OCI-LY3 (cell line): ENCODE data around the gene APOBEC3H.

Experiments
- H2AFZ ChIP-seq: fragments of 200-600, 300-600 bp; shearing (Covaris generic); 2 replicates; pipeline ENCODE4 v1.6.0; 2014; ENCODE audit warnings: antibody characterized with exemption, low read depth, low read length
- H3K27ac ChIP-seq: fragments of 200-600, 300-600 bp; sonication (generic); 2 replicates; pipeline ENCODE4 v1.5.1; 2014; ENCODE audit warnings: mild to moderate bottlenecking, low read length, moderate library complexity, mixed read lengths
- H3K27me3 ChIP-seq: fragments of 200-600, 300-600 bp; sonication (generic); 2 replicates; pipeline ENCODE4 v1.6.1; 2014; ENCODE audit warnings: low read depth, low read length, mixed read lengths
- H3K36me3 ChIP-seq: fragments of 200-600, 300-600 bp; sonication (generic); replicated peaks from 2 replicates; pipeline ENCODE3; 2014; ENCODE audit warnings: low read depth, low read length, mixed read lengths
- H3K4me1 ChIP-seq: fragments of 300-600, 200-600 bp; sonication (generic); 2 replicates; pipeline ENCODE4 v1.6.1; 2014; ENCODE audit warnings: low read length, mixed read lengths
- H3K4me2 ChIP-seq: fragments of 200-600, 300-600 bp; sonication (generic); 2 replicates; pipeline ENCODE4 v1.6.1; 2014; ENCODE audit warnings: low read length, mixed read lengths
- H3K4me3 ChIP-seq: fragments of 300-600, 200-600 bp; sonication (generic); 2 replicates; pipeline ENCODE4 v1.5.1; 2014; ENCODE audit warnings: antibody characterized with exemption, mild to moderate bottlenecking, low read length, moderate library complexity
- H3K79me2 ChIP-seq: fragments of 300-600, 200-600 bp; shearing (Covaris generic); 2 replicates; pipeline ENCODE4 v1.6.1; 2014; ENCODE audit warnings: mild to moderate bottlenecking, low read length, mixed read lengths
- H3K9ac ChIP-seq: fragments of 300-600, 200-600 bp; shearing (Covaris generic); 2 replicates; pipeline ENCODE4 v1.6.0; 2014; ENCODE audit warnings: mild to moderate bottlenecking, low read length, moderate library complexity
- H3K9me3 ChIP-seq: fragments of 200-600, 300-600 bp; shearing (Covaris generic); 2 replicates; pipeline ENCODE4 v1.6.1; 2014; ENCODE audit warnings: low read length, mixed read lengths; ENCODE audit not compliant: insufficient read depth
- H4K20me1 ChIP-seq: fragments of 200-600, 300-600 bp; sonication (generic); 2 replicates; pipeline ENCODE4 v1.6.1; 2016; ENCODE audit warnings: low read length, mixed read lengths; ENCODE audit not compliant: insufficient read depth
- EZH2phosphoT487 ChIP-seq: fragments of 200-600 bp; shearing (Covaris generic); IDR thresholded peaks from 2 replicates; pipeline ENCODE4 v1.6.1; 2018; ENCODE audit warnings: antibody characterized with exemption, mixed run types, low read depth
- TF ChIP-seq, protein P1 (sequence below): fragments of 200-600, 300-600 bp; sonication (generic); IDR thresholded peaks from 2 replicates; pipeline ENCODE4 v1.5.1; 2014; ENCODE audit warnings: antibody characterized with exemption, low read length, low read depth

APOBEC3H gene

GRCh38 chr22:39152511-39153219, 55.6 kb downstream of the APOBEC3H start, which contains the start of gene CBX7:
Gene CBX7, minus strand, starts transcription at chr22:39152680. Its CDS starts 236 bp downstream, at chr22:39152444.
- Histone ChIP-seq H3K9ac (peak within 1 kb of the TSS; percentile 63), H3K27ac (no peak within 1 kb of the TSS), H3K4me2 (peak within 1 kb of the TSS; percentile 76), H3K9me3 (no peaks in the 10 kb centered on the region), H2AFZ (peak within 1 kb of the TSS; percentile 62; the same call in 1 of the 2 replicates), H3K79me2 (no peaks in the 10 kb centered on the region), H3K4me3 (peak within 1 kb of the TSS; percentile 77), H4K20me1 (no peaks in the 10 kb centered on the region), H3K27me3 (peaks cover 20% of the 10 kb centered on the region), H3K4me1 (peaks cover 36% of the 10 kb centered on the region), H3K36me3 (peaks cover 3% of the 10 kb centered on the region)
- TF ChIP-seq, protein P1, sequence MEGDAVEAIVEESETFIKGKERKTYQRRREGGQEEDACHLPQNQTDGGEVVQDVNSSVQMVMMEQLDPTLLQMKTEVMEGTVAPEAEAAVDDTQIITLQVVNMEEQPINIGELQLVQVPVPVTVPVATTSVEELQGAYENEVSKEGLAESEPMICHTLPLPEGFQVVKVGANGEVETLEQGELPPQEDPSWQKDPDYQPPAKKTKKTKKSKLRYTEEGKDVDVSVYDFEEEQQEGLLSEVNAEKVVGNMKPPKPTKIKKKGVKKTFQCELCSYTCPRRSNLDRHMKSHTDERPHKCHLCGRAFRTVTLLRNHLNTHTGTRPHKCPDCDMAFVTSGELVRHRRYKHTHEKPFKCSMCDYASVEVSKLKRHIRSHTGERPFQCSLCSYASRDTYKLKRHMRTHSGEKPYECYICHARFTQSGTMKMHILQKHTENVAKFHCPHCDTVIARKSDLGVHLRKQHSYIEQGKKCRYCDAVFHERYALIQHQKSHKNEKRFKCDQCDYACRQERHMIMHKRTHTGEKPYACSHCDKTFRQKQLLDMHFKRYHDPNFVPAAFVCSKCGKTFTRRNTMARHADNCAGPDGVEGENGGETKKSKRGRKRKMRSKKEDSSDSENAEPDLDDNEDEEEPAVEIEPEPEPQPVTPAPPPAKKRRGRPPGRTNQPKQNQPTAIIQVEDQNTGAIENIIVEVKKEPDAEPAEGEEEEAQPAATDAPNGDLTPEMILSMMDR = no peak
- no peak for TF ChIP-seq EZH2phosphoT487

DNA sequence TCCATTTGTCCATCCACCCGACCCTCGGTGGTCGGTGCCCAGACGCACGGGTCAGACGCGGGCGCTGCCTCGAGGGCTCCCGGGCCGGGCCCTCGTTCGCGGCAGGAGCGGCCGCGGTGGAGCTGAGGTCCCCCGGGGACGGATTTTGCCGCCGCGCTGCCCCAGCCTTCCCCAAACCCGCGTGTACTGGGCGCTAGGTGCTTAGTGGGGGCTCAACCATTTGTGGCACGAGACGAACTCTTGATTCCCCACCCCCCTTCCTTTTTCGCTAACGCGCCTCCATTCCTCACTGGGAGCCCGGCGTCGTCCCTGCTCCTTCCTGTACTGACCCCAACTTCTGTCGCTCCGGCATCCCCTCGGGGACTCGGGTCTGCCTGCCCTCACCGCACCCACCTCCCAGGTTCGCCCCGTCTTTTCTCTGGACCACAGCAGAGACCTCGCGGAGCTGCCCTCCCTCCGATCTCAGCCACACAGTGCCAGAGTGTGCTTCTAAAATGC, 56.2 kb downstream of the APOBEC3H start:
- Histone ChIP-seq H2AFZ (no peak overlapping the region), H3K27ac (no peak overlapping the region), H3K4me1 (peaks cover 34% of the 10 kb centered on the region), H3K4me3 (peak overlapping the region; percentile 75), H3K79me2 (no peaks in the 10 kb centered on the region), H3K36me3 (peaks cover 3% of the 10 kb centered on the region), H3K9ac (no peak overlapping the region), H4K20me1 (no peaks in the 10 kb centered on the region), H3K9me3 (no peaks in the 10 kb centered on the region), H3K27me3 (peaks cover 25% of the 10 kb centered on the region), H3K4me2 (peak overlapping the region; percentile 67)
- no peak for TF ChIP-seq EZH2phosphoT487
- TF ChIP-seq, protein P1 = no peak
